ENCODE data around the gene SYT1. TPM values are rescaled to one million over a fixed set of nuclear protein-coding genes. Genes with fewer than 3 reads are reported as not detected.
"Not testable (repeated sequence)": the region's sequence is repeated elsewhere in the genome, so short reads cannot be mapped to it uniquely, and the experiment has no call there.

The SYT1 gene
- total and polyA plus RNA-seq, 9 donors = 0.45 to 18.3 (median 9.7) TPM

DNA sequence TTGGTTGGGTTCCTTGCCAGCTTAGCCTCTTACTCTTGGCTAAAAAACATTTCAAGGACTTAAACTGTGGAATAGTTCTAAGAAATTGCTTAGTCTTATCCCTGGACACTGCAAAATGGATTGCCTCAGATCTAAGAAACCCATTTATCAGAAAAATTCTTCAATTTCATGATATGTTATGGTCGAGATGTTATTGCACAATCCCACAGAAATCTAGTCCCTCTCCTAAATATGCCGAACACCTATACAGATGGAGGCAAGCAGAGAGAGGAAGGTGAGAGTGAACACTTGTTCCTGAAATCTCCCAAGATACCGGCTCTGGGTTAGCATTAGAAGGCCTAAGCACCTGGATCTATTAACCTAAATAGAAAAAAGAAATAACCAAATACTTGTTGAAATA, 559.0 kb downstream of the SYT1 start:
- Histone ChIP-seq H3K36me3 (no peaks in the 10 kb centered on the region), H3K9me3 (no peaks in the 10 kb centered on the region), H3K4me1 (ENCODE audit: insufficient read depth) (peaks cover 10% of the 10 kb centered on the region), H3K4me3 (no peak overlapping the region), H3K27ac (peak overlapping the region in 1 of 2 donors; percentile 57), H3K27me3 (no peaks in the 10 kb centered on the region)
- TF ChIP-seq POLR2A (IDR thresholded peaks at IDR 0.05) (no peak), EP300 (IDR thresholded peaks at IDR 0.05) (no peak)
- TF ChIP-seq, protein P1, sequence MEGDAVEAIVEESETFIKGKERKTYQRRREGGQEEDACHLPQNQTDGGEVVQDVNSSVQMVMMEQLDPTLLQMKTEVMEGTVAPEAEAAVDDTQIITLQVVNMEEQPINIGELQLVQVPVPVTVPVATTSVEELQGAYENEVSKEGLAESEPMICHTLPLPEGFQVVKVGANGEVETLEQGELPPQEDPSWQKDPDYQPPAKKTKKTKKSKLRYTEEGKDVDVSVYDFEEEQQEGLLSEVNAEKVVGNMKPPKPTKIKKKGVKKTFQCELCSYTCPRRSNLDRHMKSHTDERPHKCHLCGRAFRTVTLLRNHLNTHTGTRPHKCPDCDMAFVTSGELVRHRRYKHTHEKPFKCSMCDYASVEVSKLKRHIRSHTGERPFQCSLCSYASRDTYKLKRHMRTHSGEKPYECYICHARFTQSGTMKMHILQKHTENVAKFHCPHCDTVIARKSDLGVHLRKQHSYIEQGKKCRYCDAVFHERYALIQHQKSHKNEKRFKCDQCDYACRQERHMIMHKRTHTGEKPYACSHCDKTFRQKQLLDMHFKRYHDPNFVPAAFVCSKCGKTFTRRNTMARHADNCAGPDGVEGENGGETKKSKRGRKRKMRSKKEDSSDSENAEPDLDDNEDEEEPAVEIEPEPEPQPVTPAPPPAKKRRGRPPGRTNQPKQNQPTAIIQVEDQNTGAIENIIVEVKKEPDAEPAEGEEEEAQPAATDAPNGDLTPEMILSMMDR (IDR thresholded peaks at IDR 0.05) = no peak
- DNase-seq = no peak
- WGBS, 3 donors = 74 to 81% (median 78%) methylated on average over 3 of the region's 3 CpGs
- intact Hi-C loops (cut with DNase I) = loop anchor here in 1 of 4 donors (10.0 kb wide), 2 partner anchors 131 to 271 kb away; partner anchors contain the start of gene PAWR

GRCh38 chr12:79424109-79424721, 559.6 kb downstream of the SYT1 start:
- intact Hi-C loops (cut with DNase I) = loop anchor here in 1 of 4 donors (10.0 kb wide), 2 partner anchors 131 to 271 kb away; partner anchors contain the start of gene PAWR
- DNase-seq = no peak
- WGBS, 3 donors = 43 to 49% (median 46%) methylated on average over 2 of the region's 2 CpGs
- Histone ChIP-seq H3K27me3 (no peaks in the 10 kb centered on the region), H3K27ac (peak overlapping the region in 1 of 2 donors; percentile 57), H3K9me3 (no peaks in the 10 kb centered on the region), H3K4me1 (ENCODE audit: insufficient read depth) (peaks cover 10% of the 10 kb centered on the region), H3K36me3 (no peaks in the 10 kb centered on the region), H3K4me3 (no peak overlapping the region)
- TF ChIP-seq POLR2A (IDR thresholded peaks at IDR 0.05) (no peak), EP300 (IDR thresholded peaks at IDR 0.05) (no peak)
- TF ChIP-seq, protein P1 (IDR thresholded peaks at IDR 0.05) = no peak

GRCh38 chr12:79426121-79426520, 561.5 kb downstream of the SYT1 start:
- intact Hi-C loops (cut with DNase I) = loop anchor here in 1 of 4 donors (10.0 kb wide), 2 partner anchors 129 to 269 kb away; partner anchors contain the start of gene PAWR
- no peak for DNase-seq
- Histone ChIP-seq H3K27me3 (no peaks in the 10 kb centered on the region), H3K9me3 (no peaks in the 10 kb centered on the region), H3K4me3 (no peak overlapping the region), H3K4me1 (ENCODE audit: insufficient read depth) (peaks cover 10% of the 10 kb centered on the region), H3K36me3 (no peaks in the 10 kb centered on the region), H3K27ac (no peak overlapping the region)
- TF ChIP-seq, protein P1 (IDR thresholded peaks at IDR 0.05) = no peak
- no peak for TF ChIP-seq POLR2A (IDR thresholded peaks at IDR 0.05)
- TF ChIP-seq EP300 (IDR thresholded peaks at IDR 0.05) = no peak

GRCh38 chr12:79426744-79427143, 562.2 kb downstream of the SYT1 start:
- H3K36me3 ChIP-seq, DNase-seq, H3K27me3 ChIP-seq, H3K9me3 ChIP-seq, H3K27ac ChIP-seq, H3K4me3 ChIP-seq: not testable (repeated sequence)
- H3K4me1 ChIP-seq (ENCODE audit: insufficient read depth) = peaks cover 10% of the 10 kb centered on the region
- 45 to 49% (median 49%) methylated on average over 3 of the region's 3 CpGs for WGBS, 3 donors
- intact Hi-C loops (cut with DNase I) = loop anchor here in 1 of 4 donors (10.0 kb wide), 2 partner anchors 128 to 268 kb away; partner anchors contain the start of gene PAWR

DNA sequence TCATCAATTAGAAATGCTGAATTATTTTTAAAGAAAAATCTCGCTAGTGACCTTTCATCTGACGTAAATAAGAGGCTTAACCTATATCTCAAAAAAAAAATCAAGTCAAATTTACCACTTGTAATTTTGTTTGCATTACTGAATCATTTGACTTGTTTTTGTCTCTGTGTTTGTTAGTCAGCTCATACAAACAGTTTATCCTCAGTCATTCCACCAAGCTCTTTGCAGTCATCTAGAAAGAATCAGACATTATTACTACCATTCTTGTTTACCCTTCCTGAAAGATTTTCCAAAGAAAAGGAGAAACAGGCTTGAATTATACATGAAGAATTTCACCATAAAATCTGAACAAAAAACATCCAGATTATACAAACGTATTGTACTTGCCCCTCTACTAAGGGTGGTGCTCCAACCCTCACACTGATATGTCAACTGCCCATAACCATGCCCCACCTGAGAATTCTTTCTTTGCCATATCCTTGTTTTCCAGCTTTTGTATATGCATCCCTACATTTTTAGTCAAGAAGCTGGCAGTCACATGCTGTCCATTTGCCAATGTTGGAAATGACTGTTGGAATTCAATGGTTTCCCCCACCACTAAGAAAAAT, 569.0 kb downstream of the SYT1 start:
- Histone ChIP-seq H3K4me3 (no peak overlapping the region), H3K4me1 (ENCODE audit: insufficient read depth) (no peaks in the 10 kb centered on the region), H3K27ac (no peak overlapping the region), H3K9me3 (no peaks in the 10 kb centered on the region), H3K27me3 (no peaks in the 10 kb centered on the region), H3K36me3 (no peaks in the 10 kb centered on the region)
- intact Hi-C loops (cut with DNase I) = no loop called here
- no peak for DNase-seq
- WGBS, 3 donors = 83 to 91% (median 87%) methylated on average over 3 of the region's 3 CpGs
- TF ChIP-seq, protein P1 (IDR thresholded peaks at IDR 0.05) = no peak
- no peak for TF ChIP-seq EP300 (IDR thresholded peaks at IDR 0.05)
- no peak for TF ChIP-seq POLR2A (IDR thresholded peaks at IDR 0.05)
